SK-N-SH treated with all-trans-retinoic acid at 6 μM for 48 hours (cell line): ENCODE data around the gene RBM19.

Experiments
- ATAC-seq: fragments of 200-7000 bp; cut with Tn5 transposase; 3 replicates; pipeline ENCODE4 v1.9.1; 2020; ENCODE audit warnings: mild to moderate bottlenecking, moderate library complexity
- BACH2 ChIP-seq: fragments of 250-450 bp; sonication (Bioruptor Pico); IDR thresholded peaks from 2 replicates; pipeline ENCODE4 v1.9.0; 2021; ENCODE audit warnings: mild to moderate bottlenecking, borderline replicate concordance
- CSDC2 ChIP-seq: fragments of 250-450 bp; sonication (Bioruptor Pico); IDR thresholded peaks from 2 replicates; pipeline ENCODE4 v1.5.0; 2020; ENCODE audit warnings: mild to moderate bottlenecking, moderate library complexity
- ESRRG ChIP-seq: fragments of 250-450 bp; sonication (Bioruptor Pico); IDR thresholded peaks from 2 replicates; pipeline ENCODE4 v1.6.1; 2021; ENCODE audit warnings: mild to moderate bottlenecking
- GLIS3 ChIP-seq: fragments of 250-450 bp; sonication (Bioruptor Pico); IDR thresholded peaks from 2 replicates; pipeline ENCODE4 v1.5.0; 2020; ENCODE audit warnings: mild to moderate bottlenecking, moderate library complexity
- ISL1 ChIP-seq: fragments of 250-450 bp; sonication (Bioruptor Pico); IDR thresholded peaks from 2 replicates; pipeline ENCODE4 v2.1.2; 2022; ENCODE audit warnings: mild to moderate bottlenecking, moderate library complexity
- OSR1 ChIP-seq: fragments of 250-450 bp; sonication (Bioruptor Pico); IDR thresholded peaks from 2 replicates; pipeline ENCODE4 v1.8.0; 2022; ENCODE audit warnings: moderate library complexity, mild to moderate bottlenecking, inconsistent platforms
- POU6F1 ChIP-seq: fragments of 250-450 bp; sonication (Bioruptor Pico); IDR thresholded peaks from 2 replicates; pipeline ENCODE4 v1.8.0; 2021; ENCODE audit warnings: low read depth, mild to moderate bottlenecking, moderate library complexity, borderline replicate concordance
- PPARA ChIP-seq: fragments of 250-450 bp; sonication (Bioruptor Pico); IDR thresholded peaks from 2 replicates; pipeline ENCODE4 v1.5.0; 2020; ENCODE audit warnings: mild to moderate bottlenecking, borderline replicate concordance
- RARB ChIP-seq: fragments of 250-450 bp; sonication (Bioruptor Pico); IDR thresholded peaks from 2 replicates; pipeline ENCODE4 v1.8.0; 2021; ENCODE audit warnings: mild to moderate bottlenecking, moderate library complexity
- SNAI2 ChIP-seq: fragments of 250-450 bp; sonication (Bioruptor Pico); IDR thresholded peaks from 2 replicates; pipeline ENCODE4 v1.5.0; 2020; ENCODE audit warnings: mild to moderate bottlenecking, moderate library complexity
- TCF4 ChIP-seq: fragments of 250-450 bp; sonication (Bioruptor Pico); IDR thresholded peaks from 2 replicates; pipeline ENCODE4 v1.8.0; 2021; ENCODE audit warnings: mild to moderate bottlenecking, moderate library complexity, borderline replicate concordance
- ZC3H10 ChIP-seq: fragments of 250-450 bp; sonication (Bioruptor Pico); IDR thresholded peaks from 2 replicates; pipeline ENCODE4 v1.5.1; 2021; ENCODE audit warnings: mild to moderate bottlenecking, moderate library complexity
- ZFP3 ChIP-seq: fragments of 250-450 bp; sonication (Bioruptor Pico); IDR thresholded peaks from 2 replicates; pipeline ENCODE4 v1.5.0; 2020; ENCODE audit warnings: mild to moderate bottlenecking, moderate library complexity
- ZNF565 ChIP-seq: fragments of 450-650 bp; formaldehyde crosslinking; conservative IDR thresholded peaks from 2 replicates; pipeline ENCODE4 v1.5.0; 2020; ENCODE audit warnings: low read depth, mild to moderate bottlenecking, moderate library complexity
- ZNF70 ChIP-seq: fragments of 450-650 bp; formaldehyde crosslinking; IDR thresholded peaks from 2 replicates; pipeline ENCODE4 v1.5.0; 2020; ENCODE audit warnings: mild to moderate bottlenecking, moderate library complexity
- ZNF8 ChIP-seq: fragments of 450-650 bp; formaldehyde crosslinking; IDR thresholded peaks from 2 replicates; pipeline ENCODE4 v1.5.0; 2020; ENCODE audit warnings: mild to moderate bottlenecking, moderate library complexity
- TF ChIP-seq, protein P1 (sequence below): fragments of 250-450 bp; sonication (Bioruptor Pico); IDR thresholded peaks from 2 replicates; pipeline ENCODE4 v1.5.0; 2020; ENCODE audit warnings: mild to moderate bottlenecking, moderate library complexity
- TF ChIP-seq, protein P2 (sequence below): fragments of 250-450 bp; sonication (Bioruptor Pico); IDR thresholded peaks from 2 replicates; pipeline ENCODE4 v1.8.0; 2020; ENCODE audit warnings: mild to moderate bottlenecking, moderate library complexity, borderline replicate concordance
- TF ChIP-seq, protein P3 (sequence below): fragments of 250-450 bp; sonication (Bioruptor Pico); IDR thresholded peaks from 2 replicates; pipeline ENCODE4 v1.5.1; 2021; ENCODE audit warnings: mild to moderate bottlenecking, moderate library complexity
- TF ChIP-seq, protein P4 (sequence below): fragments of 250-450 bp; sonication (Bioruptor Pico); IDR thresholded peaks from 2 replicates; pipeline ENCODE4 v1.5.1; 2020; ENCODE audit warnings: low read depth, mild to moderate bottlenecking, moderate library complexity

The RBM19 gene

GRCh38 chr12:113778432-113779132 is 187.5 kb downstream of the RBM19 start:
- no peak for ATAC-seq

GRCh38 chr12:113777751-113778150 is 188.4 kb downstream of the RBM19 start:
- TF ChIP-seq BACH2 (CRISPR knock-in tag) (no peak), ZNF565 (CRISPR knock-in tag) (no peak), ZNF8 (CRISPR knock-in tag) (no peak), GLIS3 (CRISPR knock-in tag) (no peak), ZFP3 (CRISPR knock-in tag) (no peak), ZC3H10 (CRISPR knock-in tag) (no peak), ISL1 (no peak), SNAI2 (CRISPR knock-in tag) (no peak)
- no peak for ATAC-seq

More at GRCh38 chr12:113778432-113779132, 187.5 kb downstream of the RBM19 start:
- no peak for TF ChIP-seq ZNF565 (CRISPR knock-in tag)
- TF ChIP-seq, protein P1, sequence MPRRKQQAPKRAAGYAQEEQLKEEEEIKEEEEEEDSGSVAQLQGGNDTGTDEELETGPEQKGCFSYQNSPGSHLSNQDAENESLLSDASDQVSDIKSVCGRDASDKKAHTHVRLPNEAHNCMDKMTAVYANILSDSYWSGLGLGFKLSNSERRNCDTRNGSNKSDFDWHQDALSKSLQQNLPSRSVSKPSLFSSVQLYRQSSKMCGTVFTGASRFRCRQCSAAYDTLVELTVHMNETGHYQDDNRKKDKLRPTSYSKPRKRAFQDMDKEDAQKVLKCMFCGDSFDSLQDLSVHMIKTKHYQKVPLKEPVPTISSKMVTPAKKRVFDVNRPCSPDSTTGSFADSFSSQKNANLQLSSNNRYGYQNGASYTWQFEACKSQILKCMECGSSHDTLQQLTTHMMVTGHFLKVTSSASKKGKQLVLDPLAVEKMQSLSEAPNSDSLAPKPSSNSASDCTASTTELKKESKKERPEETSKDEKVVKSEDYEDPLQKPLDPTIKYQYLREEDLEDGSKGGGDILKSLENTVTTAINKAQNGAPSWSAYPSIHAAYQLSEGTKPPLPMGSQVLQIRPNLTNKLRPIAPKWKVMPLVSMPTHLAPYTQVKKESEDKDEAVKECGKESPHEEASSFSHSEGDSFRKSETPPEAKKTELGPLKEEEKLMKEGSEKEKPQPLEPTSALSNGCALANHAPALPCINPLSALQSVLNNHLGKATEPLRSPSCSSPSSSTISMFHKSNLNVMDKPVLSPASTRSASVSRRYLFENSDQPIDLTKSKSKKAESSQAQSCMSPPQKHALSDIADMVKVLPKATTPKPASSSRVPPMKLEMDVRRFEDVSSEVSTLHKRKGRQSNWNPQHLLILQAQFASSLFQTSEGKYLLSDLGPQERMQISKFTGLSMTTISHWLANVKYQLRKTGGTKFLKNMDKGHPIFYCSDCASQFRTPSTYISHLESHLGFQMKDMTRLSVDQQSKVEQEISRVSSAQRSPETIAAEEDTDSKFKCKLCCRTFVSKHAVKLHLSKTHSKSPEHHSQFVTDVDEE = no peak
- TF ChIP-seq TCF4 (CRISPR knock-in tag) = no peak
- TF ChIP-seq SNAI2 (CRISPR knock-in tag) = no peak

- no peak for TF ChIP-seq ZC3H10 (CRISPR knock-in tag)
- no peak for TF ChIP-seq OSR1 (CRISPR knock-in tag)
- TF ChIP-seq, protein P2, sequence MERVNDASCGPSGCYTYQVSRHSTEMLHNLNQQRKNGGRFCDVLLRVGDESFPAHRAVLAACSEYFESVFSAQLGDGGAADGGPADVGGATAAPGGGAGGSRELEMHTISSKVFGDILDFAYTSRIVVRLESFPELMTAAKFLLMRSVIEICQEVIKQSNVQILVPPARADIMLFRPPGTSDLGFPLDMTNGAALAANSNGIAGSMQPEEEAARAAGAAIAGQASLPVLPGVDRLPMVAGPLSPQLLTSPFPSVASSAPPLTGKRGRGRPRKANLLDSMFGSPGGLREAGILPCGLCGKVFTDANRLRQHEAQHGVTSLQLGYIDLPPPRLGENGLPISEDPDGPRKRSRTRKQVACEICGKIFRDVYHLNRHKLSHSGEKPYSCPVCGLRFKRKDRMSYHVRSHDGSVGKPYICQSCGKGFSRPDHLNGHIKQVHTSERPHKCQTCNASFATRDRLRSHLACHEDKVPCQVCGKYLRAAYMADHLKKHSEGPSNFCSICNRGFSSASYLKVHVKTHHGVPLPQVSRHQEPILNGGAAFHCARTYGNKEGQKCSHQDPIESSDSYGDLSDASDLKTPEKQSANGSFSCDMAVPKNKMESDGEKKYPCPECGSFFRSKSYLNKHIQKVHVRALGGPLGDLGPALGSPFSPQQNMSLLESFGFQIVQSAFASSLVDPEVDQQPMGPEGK (CRISPR knock-in tag) = no peak
- no peak for TF ChIP-seq GLIS3 (CRISPR knock-in tag)
- no peak for TF ChIP-seq POU6F1 (CRISPR knock-in tag)
- TF ChIP-seq RARB (CRISPR knock-in tag) = no peak
- TF ChIP-seq CSDC2 (CRISPR knock-in tag) = no peak
- TF ChIP-seq, protein P1 = no peak
- no peak for TF ChIP-seq BACH2 (CRISPR knock-in tag)
- no peak for TF ChIP-seq ZNF70 (CRISPR knock-in tag)
- TF ChIP-seq ESRRG (CRISPR knock-in tag) = no peak
- TF ChIP-seq PPARA (CRISPR knock-in tag) = no peak
- no peak for ATAC-seq
Measured at GRCh38 chr12:113776536-113776935, 189.6 kb downstream of the RBM19 start.

DNA sequence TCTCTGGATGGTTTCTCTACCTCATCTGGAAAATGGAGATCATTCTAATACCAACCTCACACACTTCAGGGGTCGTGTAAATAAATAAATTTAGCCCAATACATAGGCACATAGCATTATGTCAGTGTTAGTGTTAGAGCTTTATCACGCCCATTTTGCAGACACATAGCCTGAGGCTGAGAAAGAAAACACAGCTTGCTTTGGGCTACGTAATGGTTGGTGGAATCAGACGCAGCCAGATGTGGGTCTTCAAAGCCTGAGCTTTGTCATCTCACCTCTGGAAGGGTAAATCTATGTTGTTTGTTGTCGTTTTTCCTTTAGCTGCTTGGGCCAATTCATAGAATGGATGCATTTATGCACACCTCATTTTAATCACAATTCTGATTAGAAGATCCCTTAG is 191.6 kb downstream of the RBM19 start:
- no peak for ATAC-seq
- TF ChIP-seq TCF4 (CRISPR knock-in tag) (no peak), ZC3H10 (CRISPR knock-in tag) (no peak), ZNF565 (CRISPR knock-in tag) (no peak), CSDC2 (CRISPR knock-in tag) (no peak), SNAI2 (CRISPR knock-in tag) (no peak), OSR1 (CRISPR knock-in tag) (no peak), ISL1 (no peak), ZNF8 (CRISPR knock-in tag) (no peak), ZNF70 (CRISPR knock-in tag) (no peak)
- TF ChIP-seq, protein P3, sequence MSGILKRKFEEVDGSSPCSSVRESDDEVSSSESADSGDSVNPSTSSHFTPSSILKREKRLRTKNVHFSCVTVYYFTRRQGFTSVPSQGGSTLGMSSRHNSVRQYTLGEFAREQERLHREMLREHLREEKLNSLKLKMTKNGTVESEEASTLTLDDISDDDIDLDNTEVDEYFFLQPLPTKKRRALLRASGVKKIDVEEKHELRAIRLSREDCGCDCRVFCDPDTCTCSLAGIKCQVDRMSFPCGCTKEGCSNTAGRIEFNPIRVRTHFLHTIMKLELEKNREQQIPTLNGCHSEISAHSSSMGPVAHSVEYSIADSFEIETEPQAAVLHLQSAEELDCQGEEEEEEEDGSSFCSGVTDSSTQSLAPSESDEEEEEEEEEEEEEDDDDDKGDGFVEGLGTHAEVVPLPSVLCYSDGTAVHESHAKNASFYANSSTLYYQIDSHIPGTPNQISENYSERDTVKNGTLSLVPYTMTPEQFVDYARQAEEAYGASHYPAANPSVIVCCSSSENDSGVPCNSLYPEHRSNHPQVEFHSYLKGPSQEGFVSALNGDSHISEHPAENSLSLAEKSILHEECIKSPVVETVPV = no peak
- TF ChIP-seq, protein P4, sequence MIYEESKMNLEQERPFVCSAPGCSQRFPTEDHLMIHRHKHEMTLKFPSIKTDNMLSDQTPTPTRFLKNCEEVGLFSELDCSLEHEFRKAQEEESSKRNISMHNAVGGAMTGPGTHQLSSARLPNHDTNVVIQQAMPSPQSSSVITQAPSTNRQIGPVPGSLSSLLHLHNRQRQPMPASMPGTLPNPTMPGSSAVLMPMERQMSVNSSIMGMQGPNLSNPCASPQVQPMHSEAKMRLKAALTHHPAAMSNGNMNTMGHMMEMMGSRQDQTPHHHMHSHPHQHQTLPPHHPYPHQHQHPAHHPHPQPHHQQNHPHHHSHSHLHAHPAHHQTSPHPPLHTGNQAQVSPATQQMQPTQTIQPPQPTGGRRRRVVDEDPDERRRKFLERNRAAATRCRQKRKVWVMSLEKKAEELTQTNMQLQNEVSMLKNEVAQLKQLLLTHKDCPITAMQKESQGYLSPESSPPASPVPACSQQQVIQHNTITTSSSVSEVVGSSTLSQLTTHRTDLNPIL = no peak
